ENCODE data around the gene MAML2.

MAML2 gene

GRCh38 chr11:96123301-96123700 lies 219.7 kb downstream of the MAML2 start:
- H3K4me3 ChIP-seq (ENCODE audit: low read depth, low read length) = no peak overlapping the region
- no peak for TF ChIP-seq CTCF (IDR thresholded peaks at IDR 0.05; ENCODE audit: low read depth, low read length)
- in situ Hi-C loops (cut with HindIII; ENCODE audit: low sequenced_read_pairs) = no loop called here
- DNase-seq (ENCODE audit: low read depth, low spot score) = no peak

GRCh38 chr11:96122601-96123074 lies 220.4 kb downstream of the MAML2 start:
- peak; percentile 62 for DNase-seq (ENCODE audit: low read depth, low spot score)
- H3K4me3 ChIP-seq (ENCODE audit: low read depth, low read length) = no peak overlapping the region
- in situ Hi-C loops (cut with HindIII; ENCODE audit: low sequenced_read_pairs) = no loop called here

GRCh38 chr11:96119211-96119610 lies 223.8 kb downstream of the MAML2 start:
- no peak overlapping the region for H3K4me3 ChIP-seq (ENCODE audit: low read depth, low read length)
- in situ Hi-C loops (cut with HindIII; ENCODE audit: low sequenced_read_pairs) = no loop called here
- no peak for TF ChIP-seq CTCF (IDR thresholded peaks at IDR 0.05; ENCODE audit: low read depth, low read length)
- DNase-seq (ENCODE audit: low read depth, low spot score) = no peak

More at GRCh38 chr11:96122601-96123074, 220.4 kb downstream of the MAML2 start:
- TF ChIP-seq CTCF (IDR thresholded peaks at IDR 0.05; ENCODE audit: low read depth, low read length) = no peak

GRCh38 chr11:96116376-96116775 lies 226.6 kb downstream of the MAML2 start:
- DNase-seq (ENCODE audit: low read depth, low spot score) = no peak
- in situ Hi-C loops (cut with HindIII; ENCODE audit: low sequenced_read_pairs) = no loop called here
- no peak overlapping the region for H3K4me3 ChIP-seq (ENCODE audit: low read depth, low read length)
- TF ChIP-seq CTCF (IDR thresholded peaks at IDR 0.05; ENCODE audit: low read depth, low read length) = no peak

GRCh38 chr11:96114178-96115064 lies 228.6 kb downstream of the MAML2 start:
- no peak for DNase-seq (ENCODE audit: low read depth, low spot score)
- no peak for TF ChIP-seq CTCF (IDR thresholded peaks at IDR 0.05; ENCODE audit: low read depth, low read length)
- H3K4me3 ChIP-seq (ENCODE audit: low read depth, low read length) = no peak overlapping the region
- in situ Hi-C loops (cut with HindIII; ENCODE audit: low sequenced_read_pairs) = no loop called here

- peak; percentile 84 for DNase-seq (ENCODE audit: low read depth, low spot score)
- TF ChIP-seq CTCF (IDR thresholded peaks at IDR 0.05; ENCODE audit: low read depth, low read length) = no peak
- H3K4me3 ChIP-seq (ENCODE audit: low read depth, low read length) = no peak overlapping the region
- in situ Hi-C loops (cut with HindIII; ENCODE audit: low sequenced_read_pairs) = no loop called here
Measured at GRCh38 chr11:96113193-96113681, 229.8 kb downstream of the MAML2 start.

All from astrocyte of the spinal cord (primary cell).